Effector CD4-positive, alpha-beta T cell (primary cell): ENCODE measurements around the gene DNAI1. TPM values are rescaled to one million over a fixed set of nuclear protein-coding genes. Genes with fewer than 3 reads are reported as not detected.
"Not testable (repeated sequence)": the region's sequence is repeated elsewhere in the genome, so short reads cannot be mapped to it uniquely, and the experiment has no call there.

Experiments used
- DNase-seq: peaks from one replicate; pipeline ENCODE4 v3.0.0-alpha.2; 2020
- total RNA-seq: gene quantifications from one replicate; lab custom pipeline; 2026; lab: John Stamatoyannopoulos, UW

Gene DNAI1
- not detected for total RNA-seq

- DNase-seq: peak; percentile 97
Observed at GRCh38 chr9:34458013-34458958, at the start of gene DNAI1, which contains the start of gene FAM219A. TSS of gene DNAI1 (plus strand) at chr9:34458805. CDS start at chr9:34459006, 201 bp downstream. TSS of gene FAM219A (minus strand) at chr9:34458570. CDS start at chr9:34458263, 307 bp downstream.

DNA sequence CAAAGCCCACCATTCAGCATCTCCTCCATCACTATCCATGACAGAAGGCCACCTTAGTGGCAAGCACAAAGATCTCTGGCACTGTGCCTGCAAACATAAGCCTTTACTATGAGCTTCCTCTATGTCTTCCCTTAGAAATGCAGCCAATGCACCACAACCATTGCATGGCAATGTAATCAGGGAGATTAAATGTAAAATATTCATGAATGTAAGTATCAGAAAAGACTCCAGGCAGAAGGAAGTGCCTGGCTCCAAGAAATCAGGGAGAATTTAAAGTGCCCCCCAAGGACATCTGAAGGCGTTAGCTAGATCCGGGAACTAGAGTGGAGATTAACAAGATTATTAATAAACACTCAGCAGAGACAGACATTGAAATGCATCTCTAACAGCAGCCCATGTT, 49.5 kb upstream of the DNAI1 start:
- no peak for DNase-seq

- DNase-seq: no peak
Observed at GRCh38 chr9:34412336-34412735, 46.3 kb upstream of the DNAI1 start.

GRCh38 chr9:34413231-34413852, 45.3 kb upstream of the DNAI1 start:
- no peak for DNase-seq

GRCh38 chr9:34417734-34418133, 40.9 kb upstream of the DNAI1 start:
- DNase-seq: no peak

- DNase-seq: no peak
Observed at GRCh38 chr9:34419716-34420504, 38.7 kb upstream of the DNAI1 start.

DNA sequence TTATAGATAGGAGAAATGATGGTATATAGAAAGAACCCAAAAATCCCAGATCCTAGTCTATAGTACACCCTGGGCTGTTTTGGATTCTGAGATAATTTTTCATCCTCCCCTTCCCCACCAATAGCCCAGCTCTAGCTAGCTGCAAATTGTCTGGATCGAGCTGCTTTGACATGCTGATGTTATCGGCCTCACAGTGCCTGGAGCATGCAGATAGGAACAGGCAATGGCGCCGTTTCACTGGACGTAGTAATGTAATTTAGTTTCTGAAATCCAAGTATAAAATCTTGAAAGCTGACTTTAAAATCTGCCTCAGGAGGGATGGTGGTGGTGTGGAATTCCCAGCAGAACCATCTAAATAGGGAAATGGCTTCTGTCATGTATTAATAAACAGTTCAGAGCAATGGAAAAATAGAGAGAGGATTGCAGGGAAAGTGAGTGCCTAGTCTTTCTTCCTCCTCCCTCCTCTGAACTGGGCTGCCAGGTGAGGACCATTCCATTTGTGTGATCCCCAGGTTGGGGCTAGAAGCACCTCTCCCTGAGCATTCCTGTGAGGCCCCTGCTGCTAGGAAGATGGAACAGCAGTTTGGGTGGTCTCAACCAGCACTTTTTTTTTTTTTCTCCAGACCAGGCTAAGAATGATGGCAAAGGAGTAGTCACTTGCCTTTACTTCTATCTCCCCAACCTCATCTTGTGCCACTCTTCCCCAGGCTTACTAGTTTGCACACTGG, 32.1 kb upstream of the DNAI1 start:
- DNase-seq: no peak

DNA sequence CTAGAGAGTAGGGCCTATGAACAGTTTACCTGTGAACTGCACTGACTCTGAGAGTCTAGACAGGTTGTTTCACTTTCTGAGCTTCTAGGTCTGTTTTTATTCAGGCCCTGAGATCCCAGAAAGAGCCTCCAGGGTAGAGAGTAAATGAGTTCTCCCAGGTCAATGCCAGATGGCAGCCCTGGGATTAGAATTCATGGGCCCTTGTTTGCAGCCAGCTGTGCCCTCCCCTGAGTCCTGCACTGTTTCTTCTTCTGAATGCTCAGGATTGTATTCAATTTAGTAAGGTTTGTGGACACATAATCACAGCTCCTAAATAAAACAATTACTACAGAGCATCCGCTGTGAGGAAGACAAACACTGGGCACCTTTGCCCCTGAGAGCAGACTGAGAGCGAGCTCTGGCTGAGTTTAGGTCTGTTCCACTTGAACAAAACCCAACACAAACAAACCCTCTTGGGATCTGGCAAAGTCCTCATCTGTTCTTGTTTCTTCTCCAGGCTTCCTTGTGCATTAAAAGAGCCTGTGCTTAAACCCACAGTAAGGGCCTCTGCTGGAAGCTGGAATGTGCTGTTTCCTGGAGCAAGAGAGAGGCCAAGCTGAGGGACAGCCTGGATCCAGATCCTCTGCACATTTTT, 30.2 kb upstream of the DNAI1 start:
- DNase-seq: no peak

DNA sequence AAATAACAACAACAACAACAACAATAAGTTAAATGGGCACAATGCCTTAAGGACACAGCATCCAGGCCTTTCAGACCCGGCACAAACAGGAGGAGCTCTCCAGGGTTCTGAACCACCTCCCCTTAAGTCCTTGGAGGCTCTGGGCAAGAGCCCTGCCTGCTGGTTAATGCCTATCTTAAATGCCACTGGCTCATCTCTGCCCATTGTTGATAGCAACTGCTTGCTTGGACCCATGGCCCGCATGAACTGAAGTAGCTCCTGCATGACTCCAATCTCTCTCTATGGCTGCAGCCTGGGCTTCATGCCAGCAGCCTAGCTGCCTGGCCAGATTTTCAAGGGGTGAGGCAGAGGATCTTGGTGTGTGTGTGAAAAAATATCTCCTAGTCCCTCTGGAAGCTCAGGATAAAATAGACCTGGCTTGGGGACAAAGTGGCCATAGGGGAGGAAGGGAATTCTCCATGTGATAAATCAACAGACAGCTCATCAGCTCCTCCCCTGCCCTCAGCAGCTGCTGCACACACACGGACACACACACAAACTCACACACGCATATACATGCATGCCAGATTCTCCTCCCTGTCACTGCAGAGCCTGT, 27.7 kb upstream of the DNAI1 start:
- DNase-seq: no peak

DNA sequence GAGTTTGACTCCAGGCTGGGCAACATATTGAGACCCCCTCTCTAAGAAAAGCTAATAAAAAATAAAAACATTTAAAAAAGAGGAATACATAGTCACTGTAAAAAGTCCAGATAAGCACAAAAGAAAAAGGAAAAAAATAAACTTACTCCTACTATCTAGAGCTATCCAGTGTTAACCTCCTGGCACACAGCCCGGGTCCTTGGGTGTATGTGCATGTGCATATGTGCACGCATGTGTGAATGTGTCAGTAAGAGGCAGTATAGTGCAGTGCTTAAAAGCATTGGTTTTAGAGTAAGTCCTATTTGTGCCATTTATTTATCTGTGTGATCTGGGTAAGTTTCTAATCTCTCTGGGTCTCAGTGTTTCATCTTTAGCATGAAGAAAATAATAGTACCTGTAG, 26.9 kb upstream of the DNAI1 start:
- DNase-seq: no peak

- peak; percentile 47 for DNase-seq
Observed at GRCh38 chr9:34437006-34437925, 21.3 kb upstream of the DNAI1 start.

- DNase-seq: not testable (repeated sequence)
Observed at GRCh38 chr9:34437926-34438307, 20.7 kb upstream of the DNAI1 start.

DNA sequence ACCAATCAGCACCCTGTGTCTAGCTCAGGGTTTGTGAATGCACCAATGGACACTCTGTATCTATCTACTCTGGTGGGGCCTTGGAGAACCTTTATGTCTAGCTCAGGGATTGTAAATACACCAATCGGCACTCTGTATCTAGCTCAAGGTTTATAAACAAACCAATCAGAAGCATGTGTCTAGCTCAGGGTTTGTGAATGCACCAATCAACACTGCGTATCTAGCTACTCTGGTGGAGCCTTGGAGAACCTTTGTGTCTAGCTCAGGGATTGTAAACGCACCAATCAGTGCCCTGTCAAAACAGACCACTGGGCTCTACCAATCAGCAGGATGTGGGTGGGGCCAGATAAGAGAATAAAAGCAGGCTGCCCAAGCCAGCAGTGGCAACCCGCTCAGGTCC, 20.1 kb upstream of the DNAI1 start:
- not testable (repeated sequence) for DNase-seq

DNA sequence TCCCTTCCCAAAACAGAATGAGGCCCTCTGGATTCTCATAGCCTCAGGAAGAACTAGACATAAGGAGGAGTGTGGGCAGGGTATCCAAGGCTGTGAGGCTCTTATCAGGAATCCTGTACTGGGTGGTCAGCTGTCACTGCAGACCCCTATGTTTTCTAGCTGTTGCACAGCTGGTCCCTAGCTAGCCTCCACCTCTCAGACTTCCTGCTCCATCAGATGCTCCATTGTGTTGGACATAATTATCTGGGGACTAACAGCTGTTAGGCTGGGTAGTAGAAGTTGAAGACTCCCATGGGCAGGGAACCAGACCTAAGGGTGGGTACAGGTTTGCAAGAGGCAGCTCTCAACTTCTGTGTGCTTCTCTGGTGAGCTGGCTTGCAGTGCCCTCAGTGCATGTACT, 18.6 kb upstream of the DNAI1 start:
- DNase-seq: no peak

GRCh38 chr9:34442770-34443169, 15.8 kb upstream of the DNAI1 start:
- no peak for DNase-seq

- no peak for DNase-seq
Observed at GRCh38 chr9:34443533-34443932, 15.1 kb upstream of the DNAI1 start.

DNA sequence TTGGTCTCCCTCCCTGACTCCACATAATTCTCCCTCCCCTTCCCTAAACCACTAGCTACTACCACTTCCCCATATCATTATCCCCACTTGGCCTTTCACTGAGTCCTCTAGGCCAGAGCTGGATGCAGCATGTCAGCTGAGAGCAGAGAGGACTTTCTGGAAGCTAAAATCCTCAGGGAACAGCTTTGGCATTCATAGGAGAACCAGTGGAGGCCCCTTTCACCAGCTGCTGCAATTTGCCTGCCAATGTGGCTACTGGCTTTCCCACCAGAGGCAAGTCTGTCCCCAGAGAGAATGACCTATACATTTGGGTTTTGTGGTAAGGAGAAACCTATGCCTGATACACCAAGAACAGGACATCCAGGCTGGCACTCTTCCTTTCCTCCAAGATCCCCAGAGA, 14.6 kb upstream of the DNAI1 start:
- no peak for DNase-seq

GRCh38 chr9:34446468-34446891, 12.1 kb upstream of the DNAI1 start:
- no peak for DNase-seq

DNA sequence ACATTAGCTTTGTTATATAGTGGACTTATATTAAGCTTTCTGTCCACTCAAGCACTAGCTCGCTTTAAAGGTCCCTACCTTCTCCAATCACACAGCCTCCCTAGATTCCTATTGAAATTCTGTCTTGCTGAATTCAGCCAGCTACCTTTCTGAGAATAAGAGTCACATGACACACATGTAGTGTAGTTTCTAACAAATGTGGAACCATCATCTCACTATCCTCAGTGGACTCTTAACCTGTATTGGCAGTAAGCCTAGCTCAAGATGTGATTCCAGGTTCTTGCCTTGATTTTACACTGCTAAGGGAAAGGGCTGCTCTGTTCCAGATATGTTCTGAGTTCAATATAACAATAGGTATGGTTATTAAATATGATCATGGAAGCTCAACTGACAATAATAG, 11.7 kb upstream of the DNAI1 start:
- no peak for DNase-seq

GRCh38 chr9:34450644-34451043, 8.0 kb upstream of the DNAI1 start:
- DNase-seq: no peak
